Panc1 (cell line): ENCODE measurements around the gene STARD13. TPM values are rescaled to one million over a fixed set of nuclear protein-coding genes. Genes with fewer than 3 reads are reported as not detected.

Source experiments
- ATAC-seq: fragments of 200-7000 bp; cut with Tn5 transposase; 2 replicates; pipeline ENCODE4 v1.9.1; 2020; ENCODE audit warnings: mild to moderate bottlenecking, moderate library complexity
- BruUV-seq: library from RNA; stranded (reverse); fragments of 400-500 nt; replicated peaks from 2 replicates; lab custom pipeline; 2021; lab: Mats Ljungman, UMichigan
- CTCF ChIA-PET: fragments of 300-600 bp; sonication (Branson Sonifier 250); formaldehyde crosslinking; loops from one replicate; lab custom pipeline; 2022; ENCODE audit warnings: antibody characterized with exemption; lab: Charles Lee
- POLR2A ChIA-PET: fragments of 300-600 bp; sonication (Branson Sonifier 250); formaldehyde crosslinking; loops from one replicate; lab custom pipeline; 2022; ENCODE audit warnings: antibody characterized with exemption; lab: Charles Lee
- DNase-seq: peaks from one replicate; pipeline ENCODE4 v3.0.0-alpha.2; 2010; ENCODE audit warnings: low read depth, low spot score
- H3K27ac ChIP-seq: 2 replicates; pipeline ENCODE4 v1.5.1; 2011; ENCODE audit warnings: mild to moderate bottlenecking, low read length, inconsistent platforms
- H3K27me3 ChIP-seq: fragments of 200-500 bp; sonication (Bioruptor generic); 2 replicates; pipeline ENCODE4 v1.6.0; 2014; ENCODE audit warnings: low read length, inconsistent platforms; ENCODE audit not compliant: control insufficient read depth, insufficient read depth
- H3K36me3 ChIP-seq: fragments of 200-500 bp; sonication (Bioruptor generic); 2 replicates; pipeline ENCODE4 v1.5.1; 2014; ENCODE audit warnings: inconsistent platforms, mild to moderate bottlenecking, low read length, moderate library complexity; ENCODE audit not compliant: control insufficient read depth, insufficient read depth
- H3K4me1 ChIP-seq: 2 replicates; pipeline ENCODE4 v1.5.1; 2011; ENCODE audit warnings: inconsistent platforms, mild to moderate bottlenecking, low read length, moderate library complexity; ENCODE audit not compliant: control insufficient read depth, insufficient read depth
- H3K4me3 ChIP-seq, 2 experiments: 2 replicates each; pipeline ENCODE4 v1.5.1; 2011 to 2012; ENCODE audit warnings: low read depth in 2 of 2, low read length in 2 of 2, mild to moderate bottlenecking in 2 of 2, inconsistent platforms in 1 of 2, moderate library complexity in 1 of 2
- H3K9me3 ChIP-seq: fragments of 200-500 bp; sonication (Bioruptor generic); 2 replicates; pipeline ENCODE4 v1.5.1; 2014; ENCODE audit warnings: low read depth, mild to moderate bottlenecking, inconsistent platforms, low read length, moderate library complexity; ENCODE audit not compliant: control insufficient read depth, insufficient read depth
- POLR2AphosphoS5 ChIP-seq: IDR thresholded peaks from 2 replicates; pipeline ENCODE4 v1.6.1; 2012; ENCODE audit warnings: mild to moderate bottlenecking, low read depth, low read length, moderate library complexity
- SIN3A ChIP-seq: IDR thresholded peaks from 2 replicates; pipeline ENCODE4 v1.6.1; 2012; ENCODE audit warnings: low read depth, mild to moderate bottlenecking, low read length, moderate library complexity, borderline replicate concordance; ENCODE audit not compliant: insufficient read depth
- TCF7L2 ChIP-seq: IDR thresholded peaks from 2 replicates; pipeline ENCODE4 v1.6.1; 2011; ENCODE audit warnings: mild to moderate bottlenecking, low read depth, low read length, inconsistent platforms
- in situ Hi-C: cut with HindIII; loops from 2 replicates; pipeline ENCODE4 v1.10.0; 2016; ENCODE audit warnings: low sequenced_read_pairs, low pct_unique_long_range_greater_than_20kb
- intact Hi-C: fragments of 100-400 bp; cut with micrococcal nuclease; formaldehyde crosslinking; loops from one replicate; pipeline ENCODE4 v1.10.0; 2022; ENCODE audit not compliant: unreplicated experiment
- total RNA-seq: library from RNA; stranded (reverse); gene quantifications from one replicate; pipeline ENCODE4 v1.2.1, GENCODE V29; 2021; ENCODE audit not compliant: unreplicated experiment
- TF ChIP-seq, protein P1 (sequence below): fragments of 450-650 bp; IDR thresholded peaks from 2 replicates; pipeline ENCODE4 v1.5.1; 2017; ENCODE audit warnings: mild to moderate bottlenecking
- TF ChIP-seq, protein P2 (sequence below), 2 experiments: IDR thresholded peaks; 2 replicates each; pipeline ENCODE4 v1.6.1; 2011 to 2012; ENCODE audit warnings: low read depth in 2 of 2, control low read depth in 1 of 2, low read length in 1 of 2, mild to moderate bottlenecking in 1 of 2, moderate library complexity in 1 of 2; ENCODE audit not compliant: insufficient read depth in 1 of 2

The STARD13 gene
- total RNA-seq, 1 experiment from 2014 or later: 6.5 TPM

DNA sequence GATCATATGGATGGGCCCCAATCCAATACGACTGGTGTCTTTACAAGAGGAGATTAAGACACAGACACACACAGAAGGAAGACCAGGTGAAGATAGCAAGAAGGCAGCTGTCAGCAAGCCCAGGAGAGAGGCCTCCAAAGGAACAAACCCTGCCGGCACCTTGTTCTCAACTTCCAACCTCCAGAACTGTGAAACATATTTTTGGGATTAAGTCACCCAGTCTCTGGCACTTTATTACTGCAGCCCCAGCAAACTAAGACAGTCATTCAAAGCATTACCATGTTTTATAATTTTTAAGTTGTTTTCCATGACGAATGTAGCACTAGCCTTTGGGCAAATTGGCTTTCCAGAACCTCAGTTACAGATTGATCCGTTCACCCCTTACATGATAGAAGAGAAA, 11.3 kb downstream of the STARD13 start:
- TF ChIP-seq, protein P1, sequence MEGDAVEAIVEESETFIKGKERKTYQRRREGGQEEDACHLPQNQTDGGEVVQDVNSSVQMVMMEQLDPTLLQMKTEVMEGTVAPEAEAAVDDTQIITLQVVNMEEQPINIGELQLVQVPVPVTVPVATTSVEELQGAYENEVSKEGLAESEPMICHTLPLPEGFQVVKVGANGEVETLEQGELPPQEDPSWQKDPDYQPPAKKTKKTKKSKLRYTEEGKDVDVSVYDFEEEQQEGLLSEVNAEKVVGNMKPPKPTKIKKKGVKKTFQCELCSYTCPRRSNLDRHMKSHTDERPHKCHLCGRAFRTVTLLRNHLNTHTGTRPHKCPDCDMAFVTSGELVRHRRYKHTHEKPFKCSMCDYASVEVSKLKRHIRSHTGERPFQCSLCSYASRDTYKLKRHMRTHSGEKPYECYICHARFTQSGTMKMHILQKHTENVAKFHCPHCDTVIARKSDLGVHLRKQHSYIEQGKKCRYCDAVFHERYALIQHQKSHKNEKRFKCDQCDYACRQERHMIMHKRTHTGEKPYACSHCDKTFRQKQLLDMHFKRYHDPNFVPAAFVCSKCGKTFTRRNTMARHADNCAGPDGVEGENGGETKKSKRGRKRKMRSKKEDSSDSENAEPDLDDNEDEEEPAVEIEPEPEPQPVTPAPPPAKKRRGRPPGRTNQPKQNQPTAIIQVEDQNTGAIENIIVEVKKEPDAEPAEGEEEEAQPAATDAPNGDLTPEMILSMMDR: no peak
- TF ChIP-seq POLR2AphosphoS5: no peak
- TF ChIP-seq, protein P2, sequence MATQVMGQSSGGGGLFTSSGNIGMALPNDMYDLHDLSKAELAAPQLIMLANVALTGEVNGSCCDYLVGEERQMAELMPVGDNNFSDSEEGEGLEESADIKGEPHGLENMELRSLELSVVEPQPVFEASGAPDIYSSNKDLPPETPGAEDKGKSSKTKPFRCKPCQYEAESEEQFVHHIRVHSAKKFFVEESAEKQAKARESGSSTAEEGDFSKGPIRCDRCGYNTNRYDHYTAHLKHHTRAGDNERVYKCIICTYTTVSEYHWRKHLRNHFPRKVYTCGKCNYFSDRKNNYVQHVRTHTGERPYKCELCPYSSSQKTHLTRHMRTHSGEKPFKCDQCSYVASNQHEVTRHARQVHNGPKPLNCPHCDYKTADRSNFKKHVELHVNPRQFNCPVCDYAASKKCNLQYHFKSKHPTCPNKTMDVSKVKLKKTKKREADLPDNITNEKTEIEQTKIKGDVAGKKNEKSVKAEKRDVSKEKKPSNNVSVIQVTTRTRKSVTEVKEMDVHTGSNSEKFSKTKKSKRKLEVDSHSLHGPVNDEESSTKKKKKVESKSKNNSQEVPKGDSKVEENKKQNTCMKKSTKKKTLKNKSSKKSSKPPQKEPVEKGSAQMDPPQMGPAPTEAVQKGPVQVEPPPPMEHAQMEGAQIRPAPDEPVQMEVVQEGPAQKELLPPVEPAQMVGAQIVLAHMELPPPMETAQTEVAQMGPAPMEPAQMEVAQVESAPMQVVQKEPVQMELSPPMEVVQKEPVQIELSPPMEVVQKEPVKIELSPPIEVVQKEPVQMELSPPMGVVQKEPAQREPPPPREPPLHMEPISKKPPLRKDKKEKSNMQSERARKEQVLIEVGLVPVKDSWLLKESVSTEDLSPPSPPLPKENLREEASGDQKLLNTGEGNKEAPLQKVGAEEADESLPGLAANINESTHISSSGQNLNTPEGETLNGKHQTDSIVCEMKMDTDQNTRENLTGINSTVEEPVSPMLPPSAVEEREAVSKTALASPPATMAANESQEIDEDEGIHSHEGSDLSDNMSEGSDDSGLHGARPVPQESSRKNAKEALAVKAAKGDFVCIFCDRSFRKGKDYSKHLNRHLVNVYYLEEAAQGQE (IDR thresholded peaks at IDR 0.05; ENCODE audit: insufficient read depth in 1 of 2, low read depth in 2 of 2, low read length in 1 of 2): no peak
- TF ChIP-seq TCF7L2: no peak
- no peak for TF ChIP-seq SIN3A
- Histone ChIP-seq H3K4me1 (peaks cover 35% of the 10 kb centered on the region), H3K4me3 (no peak overlapping the region), H3K27me3 (no peaks in the 10 kb centered on the region), H3K27ac (no peak overlapping the region; the same call in 1 of the 2 replicates), H3K36me3 (no peaks in the 10 kb centered on the region), H3K9me3 (no peaks in the 10 kb centered on the region)
- CTCF ChIA-PET: no interaction called here
- ATAC-seq: no peak
- POLR2A ChIA-PET: no interaction called here
- in situ Hi-C loops (no loop called here), intact Hi-C loops (no loop called here)
- BruUV-seq: no TSS peak
- DNase-seq: no peak

DNA sequence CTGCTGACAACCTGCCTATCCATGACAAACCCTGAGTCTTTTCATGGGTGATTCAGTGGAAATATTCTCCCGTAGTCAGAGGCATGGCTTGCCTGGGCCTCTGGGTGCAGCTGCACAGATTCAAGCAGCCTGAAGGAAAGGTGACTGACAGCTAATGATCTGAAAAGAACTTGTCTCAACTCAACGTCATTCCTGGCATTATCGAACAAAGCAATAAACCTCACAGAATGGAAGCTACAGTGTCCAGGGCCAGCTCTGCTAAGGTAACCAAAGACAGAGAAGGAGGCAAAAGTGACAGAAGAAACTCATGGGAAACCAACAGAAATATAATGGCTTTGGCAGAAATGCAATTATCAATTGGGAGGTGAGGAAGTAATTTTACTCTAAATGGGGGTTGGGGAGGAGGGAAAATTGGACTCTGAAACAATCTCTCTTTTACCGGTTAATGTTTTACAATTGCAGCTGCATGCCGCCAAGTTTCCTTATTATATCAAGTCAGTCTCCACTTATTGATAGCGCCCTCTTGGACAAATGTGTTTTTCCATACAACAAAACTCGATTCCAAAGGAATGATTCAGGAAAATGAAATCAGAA, 12.9 kb downstream of the STARD13 start:
- Histone ChIP-seq H3K4me3 (0 out of 4 replicates have a peak overlapping the region, but pooled peaks of 1 of the 2 experiments have one; percentile 5), H3K27me3 (no peaks in the 10 kb centered on the region), H3K36me3 (no peaks in the 10 kb centered on the region), H3K27ac (peak overlapping the region; percentile 66; the same call in 1 of the 2 replicates), H3K9me3 (no peaks in the 10 kb centered on the region), H3K4me1 (peaks cover 31% of the 10 kb centered on the region)
- POLR2A ChIA-PET: no interaction called here
- TF ChIP-seq, protein P1: peak; percentile 12; the same call in 1 of the 2 replicates
- TF ChIP-seq, protein P2 (IDR thresholded peaks at IDR 0.05; ENCODE audit: insufficient read depth in 1 of 2, low read depth in 2 of 2, low read length in 1 of 2): no peak
- TF ChIP-seq SIN3A (no peak), TCF7L2 (no peak)
- no TSS peak for BruUV-seq
- CTCF ChIA-PET: no interaction called here
- no peak for DNase-seq
- intact Hi-C loops (no loop called here), in situ Hi-C loops (no loop called here)
- peak; percentile 75 for ATAC-seq
